Dermis microvascular lymphatic vessel endothelial cell (primary cell): ENCODE data around the gene SYNGR1. TPM values are rescaled to one million over a fixed set of nuclear protein-coding genes. Genes with fewer than 3 reads are reported as not detected.

Experiments used
- DNase-seq, 2 donors: peaks; one replicate each; pipeline versions ENCODE4 v3.0.0 to v3.0.0-alpha.2; 2010; ENCODE audit warnings: low read depth in 2 of 2
- total RNA-seq: library from RNA; depleted of rRNA; stranded (reverse); fragments of >200 nt; gene quantifications from 2 replicates; pipeline ENCODE4 v1.2.1, GENCODE V29; 2014

The SYNGR1 gene
- total RNA-seq, 1 donor from 2014 or later: 0.39 TPM

DNA sequence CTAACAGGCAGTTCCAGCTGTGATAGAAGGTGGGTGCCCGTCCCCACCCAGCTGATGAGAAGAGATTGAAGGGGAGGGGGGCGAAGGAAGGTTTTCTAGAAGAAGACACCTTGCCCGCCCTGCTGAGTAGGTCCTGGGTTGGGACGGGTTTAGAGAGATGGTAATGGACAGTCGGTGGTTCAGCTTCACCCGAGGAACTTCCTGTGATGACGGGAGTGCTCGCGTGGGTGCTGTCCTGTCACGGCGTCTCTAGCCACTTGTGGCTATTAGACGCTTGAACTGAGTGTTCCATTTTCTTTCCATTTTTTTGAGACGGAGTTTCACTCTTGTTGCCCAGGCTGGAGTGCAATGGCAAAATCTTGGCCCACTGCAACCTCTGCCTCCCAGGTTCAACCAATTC lies 79.4 kb downstream of the SYNGR1 start:
- DNase-seq: no peak

DNA sequence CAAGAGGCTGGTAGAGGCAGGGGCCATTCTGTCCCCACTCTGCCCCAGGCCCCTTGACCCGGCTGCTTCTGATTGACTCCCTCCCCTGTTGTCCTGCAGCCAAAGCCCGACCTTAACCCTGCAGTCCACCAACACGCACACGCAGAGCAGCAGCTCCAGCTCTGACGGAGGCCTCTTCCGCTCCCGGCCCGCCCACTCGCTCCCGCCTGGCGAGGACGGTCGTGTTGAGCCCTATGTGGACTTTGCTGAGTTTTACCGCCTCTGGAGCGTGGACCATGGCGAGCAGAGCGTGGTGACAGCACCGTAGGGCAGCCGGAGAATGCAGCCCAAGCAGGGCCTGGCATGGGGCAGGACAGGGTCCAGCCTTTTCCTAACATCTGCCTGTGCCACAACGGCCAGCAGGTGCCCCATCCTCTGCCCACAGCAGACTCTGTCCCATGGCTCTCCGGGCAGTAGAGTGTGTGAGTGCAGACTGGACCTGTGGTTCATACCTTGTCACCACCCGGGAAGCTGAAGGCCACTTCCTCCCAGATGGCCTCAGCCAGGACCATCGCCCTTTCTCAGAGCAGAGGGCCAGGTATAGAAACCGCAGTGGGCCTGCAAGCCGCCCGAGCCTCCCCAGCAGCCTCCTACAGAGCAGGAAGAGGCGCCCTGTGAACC lies 80.3 kb downstream of the SYNGR1 start:
- DNase-seq: no peak

DNA sequence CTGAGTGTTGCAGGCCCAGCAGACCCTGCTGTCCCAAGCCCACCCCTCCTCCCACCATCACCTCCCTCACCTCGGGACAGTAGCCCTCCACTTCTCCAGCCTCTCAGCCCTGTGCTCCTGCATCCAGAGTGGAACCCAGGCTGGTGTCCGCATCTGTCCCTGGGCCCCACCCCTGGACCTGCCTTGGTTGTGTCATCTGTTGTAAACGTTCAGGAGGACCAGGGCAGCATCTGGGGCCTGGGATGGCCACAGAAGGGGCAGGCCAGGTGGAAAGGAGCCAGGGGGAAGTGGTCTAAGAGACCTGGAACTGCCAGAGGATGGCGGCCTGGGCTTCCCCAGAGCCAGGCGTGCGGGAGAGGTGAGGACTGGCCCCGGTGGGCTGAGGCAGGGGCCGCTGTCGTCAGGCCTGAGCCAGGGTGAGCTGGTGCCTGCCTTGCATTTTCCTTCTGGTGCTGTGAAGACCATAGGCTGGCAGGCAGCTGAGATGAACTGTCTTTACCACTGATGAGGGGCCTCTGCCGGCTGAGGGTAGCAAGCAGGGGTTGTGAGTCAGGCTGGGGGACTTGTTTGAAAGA lies 80.9 kb downstream of the SYNGR1 start:
- DNase-seq: no peak

DNA sequence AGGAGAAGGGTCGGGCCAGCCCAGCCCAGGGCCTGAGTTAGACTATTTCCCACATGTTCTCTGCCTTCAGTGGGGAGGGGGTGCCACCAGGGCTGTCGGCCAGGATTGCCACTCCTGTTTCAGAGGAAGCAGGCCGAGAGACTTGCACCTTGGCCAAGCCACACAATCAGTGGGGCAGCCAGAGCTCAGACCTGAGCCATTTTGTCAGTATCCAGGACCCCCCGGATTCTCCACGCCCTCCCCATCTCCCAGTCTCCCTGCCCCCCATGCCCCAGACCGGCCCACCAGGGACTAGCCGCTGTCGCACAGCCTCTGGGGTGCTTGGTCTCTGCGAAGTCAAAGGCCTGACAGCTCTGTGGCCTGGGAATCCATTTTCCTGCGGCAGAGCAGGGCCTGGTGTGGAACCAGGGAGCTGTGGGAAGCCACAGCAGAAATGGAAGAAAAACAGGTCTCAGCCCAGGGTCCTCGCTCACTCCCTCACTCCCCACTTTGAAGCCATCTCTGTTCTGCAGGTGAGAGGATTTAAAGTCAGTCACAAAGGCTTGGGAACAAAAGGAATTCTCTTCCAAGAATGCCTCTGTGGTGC lies 81.5 kb downstream of the SYNGR1 start:
- DNase-seq: no peak

DNA sequence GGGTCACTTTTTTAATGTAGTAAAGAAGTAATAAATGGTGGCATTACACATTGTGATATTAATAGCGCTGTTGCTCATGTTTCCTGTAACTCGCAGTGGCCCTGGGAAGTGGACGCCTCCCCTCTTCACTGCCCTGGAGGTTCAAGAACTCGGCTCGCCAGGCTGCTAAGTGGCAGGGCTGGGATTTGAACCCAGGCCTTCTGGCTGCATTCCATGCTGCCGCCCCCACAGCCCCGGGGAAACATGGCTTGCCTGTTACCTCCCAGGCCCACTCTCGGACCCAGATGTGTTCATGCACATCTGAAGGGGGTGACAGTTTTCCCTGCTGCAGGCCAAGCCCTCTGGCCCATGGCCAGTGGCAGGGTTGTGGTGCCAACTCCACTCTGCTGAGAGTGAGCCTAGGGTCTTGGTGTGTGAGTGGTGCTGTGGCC lies 82.0 kb downstream of the SYNGR1 start:
- peak; percentile 43 to 86 for DNase-seq

DNA sequence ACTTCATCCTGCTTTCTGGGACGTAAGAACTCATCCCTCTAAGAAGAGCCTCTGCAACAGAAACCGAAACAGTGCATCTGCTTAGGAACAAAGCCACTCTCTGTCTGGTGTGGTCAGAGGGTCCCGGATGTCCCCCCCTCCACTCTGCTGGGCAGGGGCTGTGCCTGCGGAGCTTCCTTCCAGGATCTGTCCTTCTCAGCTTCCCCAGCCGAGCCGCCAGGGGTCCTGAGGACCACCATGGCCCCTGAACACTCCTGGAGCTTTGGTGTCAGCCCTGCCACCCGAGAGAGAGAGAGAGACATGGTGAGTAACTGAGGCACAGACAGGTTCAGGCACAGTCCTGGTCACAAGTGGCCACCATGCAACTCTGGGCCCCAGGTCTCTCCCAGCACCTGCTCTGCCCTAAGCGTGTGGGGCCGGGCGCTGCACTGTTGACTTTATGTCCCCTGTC lies 82.6 kb downstream of the SYNGR1 start:
- no peak for DNase-seq

DNA sequence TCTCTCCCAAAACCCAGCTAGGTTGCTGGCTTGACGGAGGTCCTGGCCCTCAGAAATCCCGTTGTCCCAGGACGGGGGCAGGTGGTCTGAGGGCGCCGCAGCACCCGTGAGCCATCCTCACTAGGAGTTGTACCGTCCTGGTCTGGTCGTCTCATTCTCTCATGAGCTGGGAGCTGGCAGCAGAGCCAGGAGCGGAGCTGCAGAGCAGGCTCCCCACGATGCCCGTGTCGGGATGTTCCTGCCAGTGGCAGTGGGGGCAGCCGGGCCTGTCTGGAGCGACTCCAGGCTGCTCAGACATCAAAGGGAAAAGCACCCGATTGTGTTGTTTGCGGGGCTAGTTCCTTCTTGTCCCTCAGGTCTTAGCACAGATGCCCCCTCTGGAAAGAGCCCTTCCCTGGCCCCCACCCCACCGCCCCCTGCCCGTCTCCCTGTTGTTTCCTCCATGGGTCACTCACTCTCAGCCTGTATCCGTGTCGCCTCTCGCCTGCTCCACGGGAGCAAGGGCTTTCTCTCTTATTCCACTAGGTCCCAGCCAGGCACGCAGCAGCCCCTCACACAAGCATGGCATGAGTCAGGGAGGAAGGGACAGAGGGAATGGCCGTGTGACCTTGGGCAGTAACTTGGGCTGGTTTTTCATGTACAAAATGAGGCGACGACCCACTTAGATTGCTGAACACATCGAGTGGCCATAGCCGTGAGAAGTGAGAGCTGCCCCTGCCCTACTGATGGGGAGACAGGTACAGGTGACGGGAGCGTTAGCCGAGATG lies 83.9 kb downstream of the SYNGR1 start:
- no peak for DNase-seq

DNA sequence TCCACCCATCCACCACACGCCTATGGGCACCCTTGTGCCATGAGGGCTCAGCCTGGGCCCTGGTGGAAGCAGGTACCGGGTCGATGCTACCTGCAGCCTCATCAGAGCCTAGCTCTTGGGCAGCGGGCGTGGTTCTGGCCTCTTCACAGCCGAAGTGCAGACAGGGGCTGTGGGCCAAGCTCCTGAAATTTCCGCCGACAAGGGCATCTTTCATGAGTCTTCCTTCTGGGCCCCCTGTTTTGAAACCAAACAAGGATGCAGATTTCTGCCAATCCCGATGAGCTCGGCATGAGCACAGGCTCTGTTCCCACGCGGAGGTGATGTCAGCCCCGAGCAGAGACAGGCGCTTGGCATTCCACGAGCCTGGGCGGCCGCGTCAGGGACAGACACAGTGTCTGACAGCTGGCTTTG lies 84.5 kb downstream of the SYNGR1 start:
- no peak for DNase-seq

DNA sequence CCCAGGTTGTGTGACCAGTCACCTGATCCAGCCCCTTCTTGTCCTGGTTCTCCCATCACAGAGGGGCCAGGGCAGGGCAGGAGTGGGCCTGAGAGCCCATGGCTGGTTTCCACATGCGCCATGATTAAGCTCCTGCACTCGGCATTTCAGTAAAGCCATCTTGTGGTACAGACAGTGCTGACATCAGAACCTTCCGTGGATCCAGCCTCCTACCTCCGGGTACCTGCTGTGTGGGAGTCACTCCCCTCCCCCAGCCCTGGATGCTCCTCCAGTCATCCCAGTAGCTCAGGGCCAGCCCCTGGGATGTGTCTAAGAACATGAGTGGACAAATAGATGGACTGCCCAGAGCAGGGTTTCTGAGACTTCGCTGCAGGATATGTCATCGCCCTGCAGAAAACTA lies 84.9 kb downstream of the SYNGR1 start:
- DNase-seq: no peak

Other genes starting within 250 kb of the SYNGR1 start
- 3.0 and 4.4 TPM in 2 replicates for gene CBX7, start 197.3 kb upstream of the SYNGR1 start, total RNA-seq
- 22.6 and 47.0 TPM in 2 replicates for gene PDGFB, start 105.0 kb upstream of the SYNGR1 start, total RNA-seq
- gene RPL3, start 30.4 kb upstream of the SYNGR1 start, total RNA-seq: 2,576 and 3,971 TPM in 2 replicates
- gene TAB1, start 49.8 kb downstream of the SYNGR1 start, total RNA-seq: 10.7 and 11.4 TPM in 2 replicates
- gene MGAT3, start 107.0 kb downstream of the SYNGR1 start, total RNA-seq: not detected in 2 replicates
- gene MIEF1, start 152.3 kb downstream of the SYNGR1 start, total RNA-seq: 11.8 and 16.4 TPM in 2 replicates
- gene ATF4, start 170.6 kb downstream of the SYNGR1 start, total RNA-seq: 125 and 177 TPM in 2 replicates
- gene RPS19BP1, start 182.8 kb downstream of the SYNGR1 start, total RNA-seq: 41.6 and 51.3 TPM in 2 replicates
- gene CACNA1I, start 220.8 kb downstream of the SYNGR1 start, total RNA-seq: not detected in 2 replicates